Keratinocyte (primary cell): ENCODE measurements around the gene ARMC9. TPM values are rescaled to one million over a fixed set of nuclear protein-coding genes. Genes with fewer than 3 reads are reported as not detected.

Experiments
- DNase-seq: peaks from one replicate; pipeline ENCODE4 v3.0.0-alpha.2; 2011; ENCODE audit warnings: low read depth, missing footprints, low spot score
- FAIRE-seq: peaks from 2 replicates; lab custom pipeline; 2011; peaks lifted over from hg19 to GRCh38; lab: Jason Lieb, UNC
- H2AFZ ChIP-seq: 2 replicates; pipeline ENCODE4 v1.6.0; 2012; ENCODE audit warnings: low read length, control low read depth, inconsistent platforms; ENCODE audit not compliant: control insufficient read depth
- H3K27ac ChIP-seq: 2 replicates; pipeline ENCODE4 v1.5.1; 2011; ENCODE audit warnings: low read length; ENCODE audit not compliant: control insufficient read depth, insufficient read depth
- H3K27me3 ChIP-seq: 3 replicates; pipeline ENCODE4 v1.6.0; 2011; ENCODE audit warnings: low read length; ENCODE audit not compliant: control insufficient read depth, insufficient read depth; ENCODE audit errors: extremely low read depth
- H3K36me3 ChIP-seq, 2 experiments: 2 replicates in 1 of 2; 3 replicates in 1 of 2; pipeline ENCODE4 v1.5.1; 2011; ENCODE audit warnings: low read length in 2 of 2, mild to moderate bottlenecking in 1 of 2; ENCODE audit not compliant: control insufficient read depth in 2 of 2, insufficient read depth in 2 of 2; ENCODE audit errors: extremely low read depth in 1 of 2
- H3K4me1 ChIP-seq: 3 replicates; pipeline ENCODE4 v1.5.1; 2011; ENCODE audit warnings: low read length; ENCODE audit not compliant: control insufficient read depth, insufficient read depth; ENCODE audit errors: extremely low read depth
- H3K4me2 ChIP-seq: 3 replicates; pipeline ENCODE4 v1.6.0; 2011; ENCODE audit warnings: low read depth, low read length; ENCODE audit not compliant: control insufficient read depth, insufficient read depth; ENCODE audit errors: extremely low read depth
- H3K4me3 ChIP-seq, 3 experiments: fragments of 200-600 bp in 1 of 3; sonication (generic) in 1 of 3; 2 replicates in 2 of 3; 3 replicates in 1 of 3; pipeline ENCODE4 v1.5.1; 2011 to 2016; ENCODE audit warnings: low read length in 3 of 3, mild to moderate bottlenecking in 3 of 3, control low read depth in 2 of 3, inconsistent platforms in 1 of 3, low read depth in 1 of 3, mixed read lengths in 1 of 3, mixed run types in 1 of 3, moderate library complexity in 1 of 3; ENCODE audit not compliant: control insufficient read depth in 2 of 3, insufficient read depth in 2 of 3; ENCODE audit errors: extremely low read depth in 1 of 3
- H3K79me2 ChIP-seq: 2 replicates; pipeline ENCODE4 v1.6.0; 2012; ENCODE audit warnings: low read length; ENCODE audit not compliant: control insufficient read depth, insufficient read depth
- H3K9ac ChIP-seq: 3 replicates; pipeline ENCODE4 v1.6.0; 2011; ENCODE audit warnings: low read length; ENCODE audit not compliant: control insufficient read depth, insufficient read depth; ENCODE audit errors: extremely low read depth
- H3K9me1 ChIP-seq: 3 replicates; pipeline ENCODE4 v1.6.0; 2011; ENCODE audit warnings: low read length; ENCODE audit not compliant: control insufficient read depth, insufficient read depth; ENCODE audit errors: extremely low read depth
- H3K9me3 ChIP-seq: 2 replicates; pipeline ENCODE4 v1.5.1; 2012; ENCODE audit warnings: low read depth, low read length; ENCODE audit not compliant: control insufficient read depth
- H4K20me1 ChIP-seq: 3 replicates; pipeline ENCODE4 v1.6.0; 2011; ENCODE audit warnings: low read length; ENCODE audit not compliant: control insufficient read depth, insufficient read depth; ENCODE audit errors: extremely low read depth
- EZH2 ChIP-seq: IDR thresholded peaks from one replicate; pipeline ENCODE4 v1.6.1; 2012; ENCODE audit warnings: inconsistent platforms, mild to moderate bottlenecking, low read length, moderate library complexity
- dilution Hi-C: fragments of 300-500 bp; cut with MboI; formaldehyde crosslinking; loops from one replicate; pipeline ENCODE4 v1.7.0; 2020; ENCODE audit warnings: low sequenced_read_pairs; ENCODE audit not compliant: extremely low pct_ligation_motif_present
- polyA plus RNA-seq, 5 experiments: library from polyadenylated mRNA; depleted of rRNA in 3 of 5; stranded (reverse) in 3 of 5; stranded (forward) in 1 of 5; unstranded in 1 of 5; fragments of >200 nt; gene quantifications; 1 replicate in 1 of 5; 2 replicates in 3 of 5; 3 replicates in 1 of 5; pipeline versions ENCODE4 v1.2.1 to v1.2.3, GENCODE V29; 2011 to 2012; ENCODE audit warnings: missing spikeins in 2 of 5, low read depth in 1 of 5, low replicate concordance in 1 of 5
- TF ChIP-seq, protein P1 (sequence below), 3 experiments: IDR thresholded peaks in 1 of 3; conservative IDR thresholded peaks in 1 of 3; optimal IDR thresholded peaks in 1 of 3; 2 replicates in 2 of 3; 3 replicates in 1 of 3; pipeline versions ENCODE3 to v1.5.1; 2011; ENCODE audit warnings: low read length in 3 of 3, mild to moderate bottlenecking in 3 of 3, moderate library complexity in 2 of 3, control low read depth in 1 of 3, inconsistent platforms in 1 of 3; ENCODE audit not compliant: insufficient read depth in 2 of 3; ENCODE audit errors: extremely low read depth in 1 of 3

The ARMC9 gene
- polyA plus RNA-seq, 1 donor (not counting 4 experiments of a cell fraction or from before 2014, with no cell fraction given): 16.2 TPM

DNA sequence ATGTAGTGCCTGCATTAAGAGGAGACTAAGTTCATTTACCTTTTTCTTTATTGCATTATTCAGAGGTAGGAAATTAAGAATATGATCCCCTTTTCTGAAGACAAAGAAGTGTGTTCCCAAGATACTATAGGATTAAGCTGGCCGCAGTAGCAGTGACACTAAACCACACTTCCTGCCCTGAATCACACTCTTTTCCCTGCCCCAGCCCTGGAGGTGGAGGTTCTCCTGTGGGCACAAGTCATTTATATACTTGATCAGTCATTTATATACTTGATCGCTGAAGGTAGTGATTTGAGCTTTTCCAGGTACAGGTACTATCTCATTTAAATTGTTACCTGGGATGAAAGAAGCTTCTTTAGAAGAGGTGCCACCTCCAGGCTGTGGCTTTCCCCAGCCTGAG, 78.6 kb downstream of the ARMC9 start:
- FAIRE-seq (no peak), DNase-seq (no peak)
- Histone ChIP-seq H3K27ac (no peak overlapping the region), H3K27me3 (no peaks in the 10 kb centered on the region), H3K4me2 (no peak overlapping the region), H3K9me3 (no peaks in the 10 kb centered on the region), H3K4me1 (peaks cover 6% of the 10 kb centered on the region), H3K36me3 (peaks cover 3 to 7% of the 10 kb centered on the region in 2 experiments), H3K9me1 (no peaks in the 10 kb centered on the region), H4K20me1 (no peaks in the 10 kb centered on the region), H2AFZ (no peak overlapping the region), H3K79me2 (no peaks in the 10 kb centered on the region), H3K4me3 (no peak overlapping the region), H3K9ac (no peak overlapping the region)
- TF ChIP-seq, protein P1, sequence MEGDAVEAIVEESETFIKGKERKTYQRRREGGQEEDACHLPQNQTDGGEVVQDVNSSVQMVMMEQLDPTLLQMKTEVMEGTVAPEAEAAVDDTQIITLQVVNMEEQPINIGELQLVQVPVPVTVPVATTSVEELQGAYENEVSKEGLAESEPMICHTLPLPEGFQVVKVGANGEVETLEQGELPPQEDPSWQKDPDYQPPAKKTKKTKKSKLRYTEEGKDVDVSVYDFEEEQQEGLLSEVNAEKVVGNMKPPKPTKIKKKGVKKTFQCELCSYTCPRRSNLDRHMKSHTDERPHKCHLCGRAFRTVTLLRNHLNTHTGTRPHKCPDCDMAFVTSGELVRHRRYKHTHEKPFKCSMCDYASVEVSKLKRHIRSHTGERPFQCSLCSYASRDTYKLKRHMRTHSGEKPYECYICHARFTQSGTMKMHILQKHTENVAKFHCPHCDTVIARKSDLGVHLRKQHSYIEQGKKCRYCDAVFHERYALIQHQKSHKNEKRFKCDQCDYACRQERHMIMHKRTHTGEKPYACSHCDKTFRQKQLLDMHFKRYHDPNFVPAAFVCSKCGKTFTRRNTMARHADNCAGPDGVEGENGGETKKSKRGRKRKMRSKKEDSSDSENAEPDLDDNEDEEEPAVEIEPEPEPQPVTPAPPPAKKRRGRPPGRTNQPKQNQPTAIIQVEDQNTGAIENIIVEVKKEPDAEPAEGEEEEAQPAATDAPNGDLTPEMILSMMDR (optimal IDR thresholded peaks at IDR 0.05 in 1 of 3, IDR thresholded peaks at IDR 0.05 in 1 of 3, conservative IDR thresholded peaks at IDR 0.05 in 1 of 3; ENCODE audit: extremely low read depth in 1 of 3, insufficient read depth in 2 of 3, low read length in 3 of 3): no peak
- TF ChIP-seq EZH2: no peak
- dilution Hi-C loops: no loop called here

DNA sequence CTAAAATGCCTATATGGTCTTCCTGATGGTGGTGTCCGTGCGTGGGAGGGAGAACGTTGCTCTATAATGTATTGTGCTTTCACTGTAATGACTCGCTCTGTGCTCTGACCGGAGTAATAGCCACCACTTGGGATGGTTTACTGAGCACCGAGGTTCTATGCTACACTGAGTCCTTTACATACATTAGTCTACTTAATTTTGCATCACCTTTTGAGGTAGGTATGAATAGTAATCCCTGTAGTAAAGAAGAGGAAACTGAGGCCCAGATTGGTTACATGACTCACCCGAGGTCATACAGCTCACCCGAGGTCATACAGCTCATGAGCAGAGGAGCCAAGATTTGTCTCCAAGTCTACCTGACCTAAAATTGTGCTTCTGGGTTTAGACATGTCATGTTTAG, 79.5 kb downstream of the ARMC9 start:
- Histone ChIP-seq H4K20me1 (no peaks in the 10 kb centered on the region), H3K79me2 (no peaks in the 10 kb centered on the region), H3K27me3 (no peaks in the 10 kb centered on the region), H3K4me3 (no peak overlapping the region), H3K4me2 (no peak overlapping the region), H3K9me3 (no peaks in the 10 kb centered on the region), H2AFZ (no peak overlapping the region), H3K9ac (no peak overlapping the region), H3K9me1 (no peaks in the 10 kb centered on the region), H3K27ac (no peak overlapping the region), H3K4me1 (peaks cover 6% of the 10 kb centered on the region), H3K36me3 (peaks cover 3 to 7% of the 10 kb centered on the region in 2 experiments)
- FAIRE-seq (no peak), DNase-seq (no peak)
- dilution Hi-C loops: no loop called here
- no peak for TF ChIP-seq EZH2
- TF ChIP-seq, protein P1 (optimal IDR thresholded peaks at IDR 0.05 in 1 of 3, IDR thresholded peaks at IDR 0.05 in 1 of 3, conservative IDR thresholded peaks at IDR 0.05 in 1 of 3; ENCODE audit: extremely low read depth in 1 of 3, insufficient read depth in 2 of 3, low read length in 3 of 3): no peak
